Ovary (tissue), 9 donors: ENCODE data around the gene TBC1D1. TPM values are rescaled to one million over a fixed set of nuclear protein-coding genes. Genes with fewer than 3 reads are reported as not detected.

Experiments used
- DNase-seq, 5 donors: peaks; one replicate each; pipeline ENCODE4 v3.0.0-alpha.2; 2019 to 2020
- H3K27ac ChIP-seq, 2 donors: fragments of 200-600 bp; one replicate each; pipeline versions ENCODE4 v1.5.1 to v1.8.0; 2019 to 2022
- H3K27me3 ChIP-seq: fragments of 200-600 bp; one replicate; pipeline ENCODE4 v1.8.0; 2022
- H3K36me3 ChIP-seq: fragments of 200-600 bp; sonication (generic); one replicate; pipeline ENCODE4 v1.5.1; 2019
- H3K4me1 ChIP-seq: one replicate; pipeline ENCODE4 v1.8.1; 2013; ENCODE audit warnings: mild to moderate bottlenecking, moderate library complexity; ENCODE audit not compliant: insufficient read depth
- H3K4me3 ChIP-seq: fragments of 200-600 bp; sonication (generic); one replicate; pipeline ENCODE4 v1.5.1; 2017
- H3K9me3 ChIP-seq, 2 donors: fragments of 200-600 bp in 1 of 2; sonication (generic) in 1 of 2; one replicate each; pipeline versions ENCODE4 v1.5.1 to v1.8.1; 2013 to 2019; ENCODE audit warnings: mild to moderate bottlenecking in 1 of 2, moderate library complexity in 1 of 2
- EP300 ChIP-seq: sonication (generic); formaldehyde crosslinking; IDR thresholded peaks from one replicate; pipeline ENCODE4 v1.6.1; 2017; ENCODE audit warnings: antibody characterized with exemption
- POLR2A ChIP-seq: fragments of 450-650 bp; IDR thresholded peaks from one replicate; pipeline ENCODE4 v1.6.1; 2017; ENCODE audit warnings: antibody characterized with exemption, mild to moderate bottlenecking, moderate library complexity
- WGBS, 3 donors: extraction: QIAGEN DNeasy Blood & Tissue Kit in 1 of 3; methylation state at CpG; one replicate each; pipeline versions ENCODE4 v1.1.5 to v1.1.7; 2013 to 2017; 5-methylcytosine and 5-hydroxymethylcytosine counted together
- intact Hi-C, 4 donors: fragments of 100-400 bp; cut with DNase I; formaldehyde crosslinking; loops; one replicate each; pipeline versions ENCODE4 v1.11.0 to v1.15.1; 2022 to 2023
- polyA plus RNA-seq, 2 donors: library from polyadenylated mRNA; stranded (reverse); fragments of 200-250 nt in 1 of 2; fragments of 350-450 nt in 1 of 2; fragmentation: Illumina TruSeq in 1 of 2; extraction: RNeasy Lipid Tissue Mini Kit (QIAGEN cat#74804) in 1 of 2; gene quantifications; one replicate each; pipeline ENCODE4 v1.2.3, GENCODE V29; 2013 to 2014
- total RNA-seq, 7 donors: library from RNA; depleted of rRNA in 2 of 7; stranded (reverse); fragments of >200 nt in 2 of 7; fragmentation: NEBNext Ultra II Directional in 3 of 7; extraction: Animal tissue kit (Norgen Biotek cat#: 25700) in 3 of 7; gene quantifications; one replicate each; pipeline versions ENCODE4 v1.1.0 to v1.2.4, GENCODE V29; 2016 to 2023
- TF ChIP-seq, protein P1 (sequence below), 3 donors: fragments of 450-650 bp in 2 of 3; fragments of 200-600 bp in 1 of 3; IDR thresholded peaks; one replicate each; pipeline versions ENCODE4 v1.5.1 to v1.8.0; 2016 to 2022; ENCODE audit warnings: antibody characterized with exemption in 3 of 3, mild to moderate bottlenecking in 1 of 3
- donor health status: DM: no; HTN: no; CAD: no; lungs with moderate emphysema.
- donor health status: DM: no; HTN: no; CAD: no.
- donor health status: Bipolar disorder and iron deficiency.
- donor health status: DM: yes; HTN: yes; CAD: no.
- donor health status: DM: no; HTN: no; CAD: no.
- donor health status: DM: yes; HTN: yes; CAD: no.

The TBC1D1 gene
- total and polyA plus RNA-seq, 9 donors: 39.5 to 104 (median 63.9) TPM

DNA sequence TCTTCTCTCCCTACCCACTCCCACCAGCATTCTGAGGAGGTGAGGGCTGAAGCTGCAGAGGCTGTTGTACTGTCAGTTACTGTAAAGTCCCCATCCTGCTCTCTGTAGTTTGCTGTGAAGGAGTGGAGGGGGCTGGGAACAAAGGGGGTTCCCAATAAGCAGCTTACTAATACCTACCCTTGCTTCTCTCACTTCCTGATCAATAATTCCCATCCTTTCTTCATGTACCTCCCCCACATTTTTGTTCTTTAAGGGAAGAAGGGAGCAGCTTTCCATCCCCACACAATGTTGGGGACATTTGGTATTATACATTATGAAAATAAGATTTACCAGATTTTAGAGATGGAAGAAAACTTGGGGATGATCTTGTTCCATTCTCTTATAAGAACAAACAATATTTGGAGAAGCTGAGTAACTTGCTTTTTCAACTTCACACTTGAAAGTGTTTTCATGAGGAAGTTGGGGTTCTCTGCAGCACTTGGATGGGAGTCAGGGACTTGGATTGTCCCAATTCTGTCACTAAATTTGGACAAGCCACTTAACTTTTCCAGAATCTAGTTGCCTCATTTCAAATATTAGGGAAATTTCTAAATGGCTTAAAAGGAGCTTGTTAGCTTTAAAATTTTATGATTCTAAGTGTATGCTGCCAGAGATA, 5.4 kb downstream of the TBC1D1 start:
- intact Hi-C loops: loop anchor here in 2 of 4 donors (10.0 kb wide), 2 partner anchors 72 to 138 kb away; partner anchors contain the start of gene PGM2 (in 1 of the 2)

DNA sequence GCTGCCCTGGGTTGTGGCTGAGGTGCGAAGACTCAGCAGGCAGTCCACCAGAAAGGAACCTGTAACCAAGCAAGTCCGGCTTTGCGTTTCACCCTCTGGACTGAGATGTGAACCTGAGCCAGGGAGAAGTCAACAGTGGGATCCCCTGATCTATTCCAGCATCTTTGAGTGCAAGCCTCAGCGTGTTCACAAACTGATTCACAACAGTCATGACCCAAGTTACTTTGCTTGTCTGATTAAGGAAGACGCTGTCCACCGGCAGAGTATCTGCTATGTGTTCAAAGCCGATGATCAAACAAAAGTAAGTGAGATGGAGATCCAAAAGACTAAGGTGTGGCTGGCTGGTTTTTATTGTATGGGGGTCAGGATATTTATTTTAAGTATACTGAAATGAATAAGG, 11.3 kb downstream of the TBC1D1 start:
- Histone ChIP-seq H3K27ac (no peak overlapping the region), H3K27me3 (no peaks in the 10 kb centered on the region), H3K9me3 (no peaks in the 10 kb centered on the region), H3K36me3 (no peaks in the 10 kb centered on the region), H3K4me3 (no peak overlapping the region), H3K4me1 (no peaks in the 10 kb centered on the region)
- DNase-seq: no peak
- TF ChIP-seq, protein P1, sequence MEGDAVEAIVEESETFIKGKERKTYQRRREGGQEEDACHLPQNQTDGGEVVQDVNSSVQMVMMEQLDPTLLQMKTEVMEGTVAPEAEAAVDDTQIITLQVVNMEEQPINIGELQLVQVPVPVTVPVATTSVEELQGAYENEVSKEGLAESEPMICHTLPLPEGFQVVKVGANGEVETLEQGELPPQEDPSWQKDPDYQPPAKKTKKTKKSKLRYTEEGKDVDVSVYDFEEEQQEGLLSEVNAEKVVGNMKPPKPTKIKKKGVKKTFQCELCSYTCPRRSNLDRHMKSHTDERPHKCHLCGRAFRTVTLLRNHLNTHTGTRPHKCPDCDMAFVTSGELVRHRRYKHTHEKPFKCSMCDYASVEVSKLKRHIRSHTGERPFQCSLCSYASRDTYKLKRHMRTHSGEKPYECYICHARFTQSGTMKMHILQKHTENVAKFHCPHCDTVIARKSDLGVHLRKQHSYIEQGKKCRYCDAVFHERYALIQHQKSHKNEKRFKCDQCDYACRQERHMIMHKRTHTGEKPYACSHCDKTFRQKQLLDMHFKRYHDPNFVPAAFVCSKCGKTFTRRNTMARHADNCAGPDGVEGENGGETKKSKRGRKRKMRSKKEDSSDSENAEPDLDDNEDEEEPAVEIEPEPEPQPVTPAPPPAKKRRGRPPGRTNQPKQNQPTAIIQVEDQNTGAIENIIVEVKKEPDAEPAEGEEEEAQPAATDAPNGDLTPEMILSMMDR (IDR thresholded peaks at IDR 0.05): no peak
- TF ChIP-seq EP300: no peak
- no peak for TF ChIP-seq POLR2A
- intact Hi-C loops: no loop called here
- WGBS, 3 donors: 84 to 91% (median 89%) methylated on average over 7 of the region's 7 CpGs

More for the DNA sequence above, 5.4 kb downstream of the TBC1D1 start:
- Histone ChIP-seq H3K4me1 (no peaks in the 10 kb centered on the region), H3K27me3 (no peaks in the 10 kb centered on the region), H3K9me3 (no peaks in the 10 kb centered on the region), H3K36me3 (no peaks in the 10 kb centered on the region), H3K27ac (no peak overlapping the region), H3K4me3 (no peak overlapping the region)
- no peak for DNase-seq
- TF ChIP-seq, protein P1 (IDR thresholded peaks at IDR 0.05): no peak
- no peak for TF ChIP-seq EP300
- no peak for TF ChIP-seq POLR2A

DNA sequence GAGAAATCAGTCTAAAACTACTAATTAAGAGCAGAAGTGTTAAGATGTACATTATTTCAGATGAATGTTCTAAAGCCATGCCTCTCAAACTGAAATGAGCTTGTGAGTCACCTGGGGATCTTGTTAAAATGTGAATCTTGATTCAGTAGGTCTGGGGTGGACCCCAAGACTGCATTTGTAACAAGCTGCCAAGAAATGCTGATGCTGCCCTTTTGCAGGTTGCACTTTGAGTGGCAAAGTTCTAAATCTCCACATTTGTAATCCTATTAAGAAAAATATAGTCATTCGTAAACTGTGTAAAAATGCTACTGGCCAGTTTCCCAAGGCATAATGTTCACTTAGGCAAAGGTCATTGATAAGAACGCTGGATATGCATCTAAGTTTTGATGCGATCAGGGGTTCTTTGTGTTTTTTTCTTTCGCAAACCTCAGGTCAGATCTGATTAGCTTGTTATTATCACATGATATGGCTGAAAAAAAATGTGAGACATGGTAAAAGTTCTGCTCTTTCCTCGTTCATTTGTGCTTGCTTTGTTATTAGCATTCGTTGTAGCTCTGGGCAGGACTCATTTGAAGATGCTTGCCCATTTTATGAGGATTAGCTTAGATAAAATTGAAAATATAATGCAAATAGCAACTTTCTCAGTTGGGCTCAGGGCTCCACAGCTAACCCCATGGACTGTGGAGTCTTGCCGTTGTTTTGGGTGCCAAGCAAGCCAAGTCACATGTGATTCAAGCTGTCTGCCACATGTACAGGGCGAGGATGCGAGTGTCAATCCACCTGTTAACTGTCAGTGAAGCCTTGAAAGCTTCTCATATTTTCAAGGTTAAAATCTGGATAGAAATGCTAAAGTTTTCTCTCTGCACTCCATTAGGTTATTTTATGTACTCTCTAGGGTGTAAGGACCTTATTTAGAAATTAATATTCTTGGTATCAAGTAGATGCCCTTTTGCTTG, 12.1 kb downstream of the TBC1D1 start:
- no peak for DNase-seq
- peaks cover 2% of the 10 kb centered on the region for H3K4me1 ChIP-seq
- intact Hi-C loops: no loop called here

DNA sequence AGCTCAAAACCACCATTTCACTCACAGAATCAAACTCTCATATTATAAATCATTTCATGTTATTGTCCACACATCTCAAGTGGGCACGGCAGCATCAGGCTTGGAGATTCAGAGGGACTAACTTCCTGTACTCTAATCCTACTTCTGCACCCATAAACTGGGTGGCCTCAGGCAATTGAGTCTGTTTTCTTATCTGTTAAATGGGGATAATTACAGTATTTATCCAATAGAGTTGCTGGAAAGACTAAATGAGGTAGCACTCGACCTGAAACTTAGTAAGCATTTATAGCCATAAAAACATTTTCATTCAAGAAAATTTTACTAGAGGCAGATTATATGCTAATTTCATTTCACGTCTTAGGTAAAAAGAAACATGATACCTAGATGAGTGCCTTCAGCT, 13.0 kb downstream of the TBC1D1 start:
- WGBS, 3 donors: 85 to 94% (median 94%) methylated on average over 3 of the region's 3 CpGs
- no peak for DNase-seq
- H3K4me3 ChIP-seq: no peak overlapping the region
- intact Hi-C loops: no loop called here
- H3K27ac ChIP-seq: no peak overlapping the region
- peaks cover 3% of the 10 kb centered on the region for H3K4me1 ChIP-seq
- TF ChIP-seq, protein P1 (IDR thresholded peaks at IDR 0.05): no peak
- TF ChIP-seq POLR2A: no peak
- no peak for TF ChIP-seq EP300
- H3K27me3 ChIP-seq: no peaks in the 10 kb centered on the region
- H3K9me3 ChIP-seq: no peaks in the 10 kb centered on the region
- H3K36me3 ChIP-seq: no peaks in the 10 kb centered on the region

More for the DNA sequence above, 12.1 kb downstream of the TBC1D1 start:
- TF ChIP-seq, protein P1 (IDR thresholded peaks at IDR 0.05): no peak
- TF ChIP-seq POLR2A (no peak), EP300 (no peak)
- no peak overlapping the region for H3K27ac ChIP-seq
- no peaks in the 10 kb centered on the region for H3K36me3 ChIP-seq
- no peaks in the 10 kb centered on the region for H3K9me3 ChIP-seq
- 85 to 89% (median 86%) methylated on average over 9 of the region's 9 CpGs for WGBS, 3 donors
- H3K4me3 ChIP-seq: no peak overlapping the region
- H3K27me3 ChIP-seq: no peaks in the 10 kb centered on the region
